ENCODE measurements around the gene FOXL2.

FOXL2 gene

GRCh38 chr3:138898708-138899107, 48.2 kb downstream of the FOXL2 start:
- FAIRE-seq = no peak
- DNase-seq (ENCODE audit: insufficient read length, low spot score) = no peak

- no peak for DNase-seq (ENCODE audit: insufficient read length, low spot score)
- FAIRE-seq = no peak
These were observed 48.6 kb downstream of the FOXL2 start for GRCh38 chr3:138898301-138898700.

Measured in HTR-8/SVneo (cell line).